ENCODE results near the gene GAST.
"Not testable (repeated sequence)": the region's sequence is repeated elsewhere in the genome, so short reads cannot be mapped to it uniquely, and the experiment has no call there.

The GAST gene

DNA sequence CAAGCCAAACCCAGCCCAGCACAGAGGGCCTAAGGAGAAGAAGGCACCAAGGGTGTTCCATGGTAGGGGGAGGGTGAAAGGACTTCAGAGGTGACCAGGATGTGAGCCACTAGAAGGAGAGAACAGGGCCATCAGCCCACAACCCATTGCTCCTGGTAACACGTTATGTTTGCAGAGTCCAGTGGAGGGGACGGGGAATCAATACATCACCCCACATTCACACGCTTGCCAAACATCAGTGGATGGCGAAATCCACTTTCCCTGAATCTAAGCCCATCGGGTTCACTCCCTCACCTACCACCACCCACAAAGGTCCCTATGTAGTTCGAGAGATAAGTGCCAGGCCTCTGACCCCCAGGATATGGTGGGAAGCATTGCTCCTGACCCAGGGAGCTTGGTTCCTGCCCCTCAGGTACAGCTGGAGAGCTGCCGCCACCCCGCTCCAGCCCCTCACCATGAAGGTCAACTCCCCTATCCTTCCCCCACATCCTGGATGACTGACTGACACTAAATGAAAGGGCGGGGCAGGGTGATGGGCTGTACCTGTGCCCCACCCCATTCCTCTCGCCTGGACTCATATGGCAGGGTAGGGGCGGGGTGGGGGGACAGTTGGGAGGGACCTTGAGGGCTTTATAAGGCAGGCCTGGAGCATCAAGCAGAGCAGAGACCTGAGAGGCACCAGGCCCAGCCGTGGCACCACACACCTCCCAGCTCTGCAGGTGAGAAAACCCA, at the start of gene GAST:
Gene GAST (plus strand): TSS at position 663 of the 732 bp plus-strand sequence. CDS start 3,106 bp downstream, outside the sequence.
- no peak for DNase-seq

GRCh38 chr17:41663451-41664171, 48.5 kb upstream of the GAST start:
- no peak for DNase-seq

DNA sequence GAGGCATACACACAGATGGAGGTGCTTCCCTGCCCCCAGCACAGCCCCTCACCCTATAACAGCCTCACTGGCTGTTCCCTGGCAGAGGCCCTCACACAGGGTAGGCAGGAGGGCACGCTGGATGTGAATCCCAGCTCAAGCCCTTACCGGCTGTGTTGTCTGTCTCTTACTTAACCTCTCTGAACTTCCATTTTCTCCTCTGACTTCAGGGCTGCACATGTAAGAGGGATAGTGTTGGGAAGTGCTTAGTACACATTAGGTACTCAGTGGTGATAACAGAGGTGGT, 48.0 kb upstream of the GAST start:
- DNase-seq = no peak

DNA sequence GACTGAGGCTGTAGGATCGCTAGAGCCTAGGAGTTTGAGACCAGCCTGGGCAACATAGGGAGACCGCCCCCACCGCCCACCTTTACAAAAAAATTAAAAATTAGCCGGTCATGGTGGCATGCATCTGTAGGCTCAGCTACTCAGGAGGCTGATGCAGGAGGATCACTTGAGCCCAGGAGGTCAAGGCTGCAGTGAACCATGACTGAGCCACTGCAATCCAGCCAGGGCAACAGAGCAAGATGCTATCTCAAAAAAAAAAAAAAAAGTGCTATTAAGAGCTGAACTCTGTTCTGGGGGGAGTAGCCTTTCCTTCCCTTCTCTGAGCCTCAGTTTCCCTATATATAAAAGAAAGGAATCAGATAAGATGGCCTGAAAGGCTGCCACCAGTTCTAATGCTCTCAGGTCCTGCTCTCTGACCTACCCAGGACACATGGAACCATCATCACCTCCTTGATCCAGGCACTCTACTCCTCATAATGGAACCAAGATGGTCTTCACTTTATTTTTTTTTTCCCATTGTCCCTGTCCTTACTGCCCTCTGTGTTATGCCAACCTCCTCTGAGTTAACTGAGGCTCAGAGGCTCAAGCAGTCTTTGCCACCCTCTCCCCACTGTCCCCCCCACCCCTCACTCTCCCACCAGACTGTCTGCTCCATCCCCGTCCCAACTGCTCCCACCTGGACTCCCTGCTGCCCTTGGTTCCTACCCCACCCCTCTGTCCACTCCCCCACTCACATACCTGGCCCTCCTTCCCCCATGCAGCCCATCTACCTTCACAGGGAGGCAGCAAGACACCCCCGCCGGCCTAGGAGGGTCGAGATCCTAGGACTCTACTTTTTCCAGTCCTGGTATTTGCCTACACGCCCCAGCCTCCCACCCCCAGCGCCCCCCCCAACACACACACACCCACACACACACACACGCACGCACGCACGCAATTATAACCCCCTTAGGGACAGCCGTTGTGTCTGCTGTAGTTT, 47.3 kb upstream of the GAST start:
- no peak for DNase-seq

GRCh38 chr17:41665566-41666236, 46.4 kb upstream of the GAST start:
- DNase-seq = peak; percentile 79 to 80

DNA sequence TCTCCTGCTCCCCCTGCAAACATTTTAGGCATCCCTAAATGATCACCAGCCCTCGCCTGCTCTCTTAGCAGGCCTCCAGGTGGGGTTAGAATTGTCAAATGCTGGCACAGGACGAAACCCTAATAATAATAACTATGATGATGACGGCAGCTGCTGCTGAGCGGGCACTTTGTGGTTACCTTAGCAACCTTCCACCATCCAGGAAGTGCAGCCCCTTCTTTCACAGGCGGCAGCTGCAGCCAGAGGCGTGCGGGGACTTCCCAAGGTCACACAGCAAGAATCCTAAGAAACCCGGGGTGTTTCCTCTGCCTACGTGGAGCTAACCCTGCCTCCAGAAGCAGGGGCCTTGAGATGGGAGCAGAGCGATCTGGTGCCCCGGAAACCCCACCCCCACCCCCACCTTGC, 45.9 kb upstream of the GAST start:
- peak; percentile 56 to 58 for DNase-seq

GRCh38 chr17:41666708-41667279, 45.3 kb upstream of the GAST start:
- DNase-seq = peak; percentile 85 to 89

DNA sequence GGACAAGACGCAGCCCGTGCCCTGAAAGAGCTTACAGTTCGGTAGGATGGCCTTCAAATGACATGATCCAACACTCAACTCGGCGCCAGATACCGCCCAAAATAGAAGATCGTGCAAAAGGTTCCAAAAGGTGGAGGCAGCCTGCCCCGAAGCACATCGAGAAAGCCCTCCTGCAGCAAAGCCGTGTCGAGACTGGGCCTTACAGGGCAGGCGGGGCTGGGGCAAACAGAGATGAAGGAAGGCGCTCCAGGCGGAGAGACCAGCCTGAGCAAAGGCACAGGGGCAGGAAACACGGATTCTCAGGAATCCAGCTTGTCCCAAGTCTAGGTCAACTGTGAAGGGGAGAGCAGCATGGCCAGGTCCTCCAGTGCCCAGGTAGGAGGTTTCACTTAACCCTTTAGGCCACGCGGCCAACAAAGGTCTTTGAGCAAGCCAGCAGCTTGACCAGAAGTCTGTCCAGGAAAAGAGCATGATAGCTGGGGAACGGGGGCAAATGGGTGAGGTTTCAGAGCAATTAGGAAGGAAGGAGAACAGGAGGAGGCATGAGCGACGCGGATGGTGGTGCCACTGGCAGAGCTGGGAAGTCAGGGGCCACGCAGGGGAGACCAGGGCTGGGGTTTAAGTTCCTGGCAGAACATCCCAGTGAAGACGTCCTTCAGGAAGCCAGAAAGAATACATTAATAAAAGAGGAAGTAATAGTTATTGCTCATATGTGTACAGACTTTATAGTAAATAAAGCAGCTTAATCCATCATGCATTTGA, 44.7 kb upstream of the GAST start:
- DNase-seq = no peak

- no peak for DNase-seq
Measured at GRCh38 chr17:41672153-41672552, 40.0 kb upstream of the GAST start.

GRCh38 chr17:41675157-41676057, 36.7 kb upstream of the GAST start:
- not testable (repeated sequence) for DNase-seq

- no peak for DNase-seq
Measured at GRCh38 chr17:41676058-41676419, 36.1 kb upstream of the GAST start.

- no peak for DNase-seq
Measured at GRCh38 chr17:41678411-41678906, 33.7 kb upstream of the GAST start.

DNA sequence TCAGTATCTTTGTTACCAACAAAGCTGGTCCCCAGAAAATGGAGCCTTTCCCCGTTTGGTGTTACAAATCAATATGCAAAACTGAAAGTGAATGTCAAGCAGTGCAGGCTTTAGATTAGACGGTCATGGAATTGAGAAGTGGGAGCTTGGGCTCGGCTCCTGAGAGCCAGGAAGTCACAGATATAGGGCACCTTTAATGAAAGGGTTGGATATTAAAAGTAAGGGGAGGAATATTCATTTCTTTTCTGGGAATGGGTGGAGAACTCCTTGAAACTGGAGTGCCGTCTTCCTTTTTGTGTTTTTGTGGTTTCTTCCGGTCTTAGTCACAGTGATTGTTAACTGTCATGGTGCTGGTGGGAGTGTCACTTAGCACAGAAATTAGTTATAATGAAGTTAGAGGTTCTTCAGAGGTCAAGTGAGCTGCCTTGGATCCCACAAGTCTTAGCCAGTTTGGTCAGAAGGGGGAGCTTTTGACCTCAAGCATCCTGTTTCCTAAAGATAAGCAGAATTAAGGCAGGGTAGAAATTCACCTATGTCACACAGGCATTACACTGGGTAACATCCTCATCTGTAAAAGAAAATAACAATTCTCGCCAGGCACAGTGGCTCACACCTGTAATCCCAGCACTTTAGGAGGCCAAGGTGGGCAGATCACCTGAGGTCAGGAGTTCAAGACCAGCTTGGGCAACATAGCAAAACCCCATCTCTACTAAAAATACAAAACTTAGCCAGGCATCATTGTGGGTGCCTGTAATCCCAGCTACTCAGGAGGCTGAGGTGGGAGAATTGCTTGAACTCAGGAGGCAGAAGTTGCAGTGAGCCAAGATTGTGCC, 33.0 kb upstream of the GAST start:
- peak; percentile 44 to 46 for DNase-seq

- DNase-seq = no peak
Measured at GRCh38 chr17:41679740-41680425, 32.2 kb upstream of the GAST start.

GRCh38 chr17:41680426-41681040, 31.6 kb upstream of the GAST start:
- DNase-seq = no peak

GRCh38 chr17:41681776-41682175, 30.4 kb upstream of the GAST start:
- DNase-seq = no peak

DNA sequence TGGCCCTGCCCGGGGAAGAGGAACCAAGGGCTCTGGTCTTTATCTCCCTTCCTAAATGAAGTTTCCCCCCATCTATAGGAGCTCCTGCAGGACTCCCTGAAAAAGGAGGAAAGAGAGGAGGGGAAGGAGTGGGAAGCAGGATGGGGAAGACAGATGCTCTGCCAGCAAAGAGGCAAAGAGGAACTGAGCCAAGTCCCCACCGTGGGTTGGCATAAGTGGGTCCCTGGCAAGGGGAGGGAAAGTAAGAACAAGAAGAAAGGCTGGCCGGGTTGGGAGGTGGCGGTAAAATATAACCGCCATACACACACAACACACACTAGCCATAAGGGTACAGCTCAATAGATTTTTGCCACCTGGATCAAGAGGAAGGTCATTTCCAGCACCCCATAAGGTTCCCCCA, 29.5 kb upstream of the GAST start:
- no peak for DNase-seq

GRCh38 chr17:41683441-41684007, 28.6 kb upstream of the GAST start:
- DNase-seq = no peak
